ENCODE data around the gene TEPSIN.

DNA sequence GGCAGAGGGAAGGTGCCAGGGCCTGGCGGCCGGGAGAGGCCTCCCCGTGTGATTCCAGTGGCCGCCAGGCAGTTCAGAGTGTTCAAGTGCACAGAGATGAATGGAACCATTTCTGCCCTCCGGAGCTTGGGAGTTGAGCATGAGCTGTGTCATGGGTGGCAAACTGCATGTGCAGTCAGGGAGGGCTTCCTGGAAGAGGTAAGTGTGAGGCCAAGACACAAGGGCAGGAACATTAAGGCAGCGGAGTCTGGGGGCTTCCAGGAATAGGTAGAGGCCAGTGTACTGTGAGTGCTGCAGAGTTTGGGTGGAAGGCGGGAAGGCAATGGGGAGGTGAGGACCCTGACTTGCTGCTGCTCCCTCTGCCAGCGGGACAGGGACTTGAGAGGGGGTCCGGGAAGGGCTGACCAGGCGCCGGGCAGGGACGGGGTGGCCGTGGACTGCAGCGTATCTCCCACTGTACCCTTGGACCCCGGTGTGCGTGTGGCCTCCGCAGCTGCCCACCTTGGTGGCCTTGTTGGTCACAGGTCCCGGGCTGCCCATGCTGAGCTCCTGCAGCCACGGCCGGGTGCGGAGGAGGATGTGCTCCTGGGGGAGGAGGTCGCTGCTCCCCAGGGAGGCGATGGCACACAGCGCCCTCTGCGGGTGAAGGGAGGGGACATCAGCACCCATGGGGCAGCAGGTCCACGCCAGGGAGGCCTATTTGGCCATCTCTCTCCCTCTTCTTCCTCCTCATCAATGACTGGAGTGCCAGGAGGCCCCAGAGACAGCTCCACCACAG lies 8.6 kb downstream of the TEPSIN start:
- no peak for TF ChIP-seq POLR2A (IDR thresholded peaks at IDR 0.05)
- TF ChIP-seq, protein P1, sequence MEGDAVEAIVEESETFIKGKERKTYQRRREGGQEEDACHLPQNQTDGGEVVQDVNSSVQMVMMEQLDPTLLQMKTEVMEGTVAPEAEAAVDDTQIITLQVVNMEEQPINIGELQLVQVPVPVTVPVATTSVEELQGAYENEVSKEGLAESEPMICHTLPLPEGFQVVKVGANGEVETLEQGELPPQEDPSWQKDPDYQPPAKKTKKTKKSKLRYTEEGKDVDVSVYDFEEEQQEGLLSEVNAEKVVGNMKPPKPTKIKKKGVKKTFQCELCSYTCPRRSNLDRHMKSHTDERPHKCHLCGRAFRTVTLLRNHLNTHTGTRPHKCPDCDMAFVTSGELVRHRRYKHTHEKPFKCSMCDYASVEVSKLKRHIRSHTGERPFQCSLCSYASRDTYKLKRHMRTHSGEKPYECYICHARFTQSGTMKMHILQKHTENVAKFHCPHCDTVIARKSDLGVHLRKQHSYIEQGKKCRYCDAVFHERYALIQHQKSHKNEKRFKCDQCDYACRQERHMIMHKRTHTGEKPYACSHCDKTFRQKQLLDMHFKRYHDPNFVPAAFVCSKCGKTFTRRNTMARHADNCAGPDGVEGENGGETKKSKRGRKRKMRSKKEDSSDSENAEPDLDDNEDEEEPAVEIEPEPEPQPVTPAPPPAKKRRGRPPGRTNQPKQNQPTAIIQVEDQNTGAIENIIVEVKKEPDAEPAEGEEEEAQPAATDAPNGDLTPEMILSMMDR (IDR thresholded peaks at IDR 0.05), result no peak
